Measurements from ENCODE around the gene TRIM67.
"Not testable (repeated sequence)": the region's sequence is repeated elsewhere in the genome, so short reads cannot be mapped to it uniquely, and the experiment has no call there.

The TRIM67 gene

GRCh38 chr1:231161667-231162296, at the start of gene TRIM67:
Gene TRIM67, plus strand, starts transcription at chr1:231162058. Its CDS starts 912 bp downstream, at chr1:231162970.
- DNase-seq: peak; percentile 21

DNA sequence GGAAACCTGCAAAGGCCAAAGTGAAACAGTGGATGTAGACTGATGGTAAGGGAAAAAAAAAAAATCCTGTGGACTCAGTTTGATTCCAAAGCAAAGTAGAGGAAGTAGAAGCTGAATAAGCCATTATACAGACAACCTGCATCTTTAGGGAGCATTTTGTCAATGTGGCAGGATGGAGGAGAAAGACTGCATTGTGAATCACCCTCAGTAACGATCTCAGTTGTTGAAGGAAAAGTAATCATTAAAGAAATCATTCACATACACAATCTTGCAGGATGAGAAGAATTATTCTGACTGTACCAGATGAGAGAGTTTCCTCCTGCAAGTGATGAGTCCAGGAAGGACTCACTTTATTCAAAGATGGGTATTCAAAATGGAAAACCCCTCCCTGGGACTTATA, 45.1 kb upstream of the TRIM67 start:
- DNase-seq: no peak

GRCh38 chr1:231118704-231119453, 43.0 kb upstream of the TRIM67 start:
- no peak for DNase-seq

DNA sequence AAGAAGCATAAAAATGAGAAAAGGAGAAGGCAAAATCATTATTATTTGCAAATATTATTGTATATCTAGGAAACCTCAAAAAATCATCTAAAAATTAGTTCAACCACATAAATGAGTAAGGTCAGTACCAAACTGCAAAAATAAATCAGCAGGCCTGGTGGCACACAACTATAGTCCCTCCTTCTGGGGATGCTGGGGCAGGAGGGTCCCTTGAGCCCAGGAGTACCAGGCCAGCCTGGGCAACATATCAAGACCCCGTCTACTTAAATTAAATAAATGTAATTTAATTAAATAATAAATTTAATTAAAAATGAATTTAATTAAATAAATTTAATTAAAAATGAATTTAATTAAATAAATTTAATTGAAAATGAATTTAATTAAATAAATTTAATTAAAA, 40.3 kb upstream of the TRIM67 start:
- no peak for DNase-seq

GRCh38 chr1:231122143-231122542, 39.7 kb upstream of the TRIM67 start:
- no peak for DNase-seq

- no peak for DNase-seq
Observed at GRCh38 chr1:231124746-231125145, 37.1 kb upstream of the TRIM67 start.

DNA sequence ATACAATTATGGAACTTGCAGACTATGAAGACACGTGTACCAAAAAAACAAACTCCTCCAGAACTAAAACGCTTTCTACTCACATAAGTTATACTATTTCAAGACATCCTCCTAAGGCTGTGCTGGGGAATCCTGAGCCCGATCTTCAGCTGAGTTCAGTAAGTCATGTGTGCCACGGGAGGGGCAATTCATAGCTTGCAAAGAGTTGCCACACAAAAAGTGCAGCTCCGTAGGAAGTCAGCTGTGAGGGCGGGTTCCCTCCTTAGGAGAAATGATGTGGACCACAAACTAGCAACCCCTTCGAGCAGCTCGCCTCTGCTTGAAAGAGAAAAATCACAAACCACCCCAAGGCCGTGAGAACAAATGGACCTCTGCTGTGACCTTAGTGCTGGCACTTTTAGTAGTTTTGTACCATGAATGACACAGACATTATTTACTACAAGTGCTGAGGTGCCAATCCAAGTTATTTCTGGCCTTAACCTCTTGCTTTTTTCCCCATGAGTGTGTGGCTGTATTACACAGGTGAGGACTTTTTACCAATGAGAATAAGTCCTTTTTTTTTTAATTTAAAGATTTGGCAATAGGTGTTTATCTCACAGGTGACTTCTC, 35.8 kb upstream of the TRIM67 start:
- no peak for DNase-seq

DNA sequence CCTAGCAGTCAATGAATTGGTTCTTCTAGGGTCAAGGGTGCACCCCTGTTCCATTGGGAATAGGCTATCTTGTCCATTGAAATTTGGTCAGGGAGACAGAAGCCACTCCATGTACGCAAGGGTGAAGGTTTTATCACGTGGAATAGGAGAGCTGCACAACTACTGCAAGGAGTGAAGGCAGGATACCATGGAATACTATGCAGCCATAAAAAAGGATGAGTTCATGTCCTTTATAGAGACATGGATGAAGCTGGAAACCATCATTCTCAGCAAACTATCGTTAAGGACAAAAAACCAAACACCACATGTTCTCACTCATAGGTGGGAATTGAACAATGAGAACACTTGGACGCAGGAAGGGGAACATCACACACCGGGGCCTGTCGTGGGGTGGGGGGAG, 34.8 kb upstream of the TRIM67 start:
- DNase-seq: not testable (repeated sequence)

GRCh38 chr1:231128471-231128870, 33.4 kb upstream of the TRIM67 start:
- not testable (repeated sequence) for DNase-seq

- no peak for DNase-seq
Observed at GRCh38 chr1:231130544-231130943, 31.3 kb upstream of the TRIM67 start.

GRCh38 chr1:231132591-231132990, 29.3 kb upstream of the TRIM67 start:
- not testable (repeated sequence) for DNase-seq

DNA sequence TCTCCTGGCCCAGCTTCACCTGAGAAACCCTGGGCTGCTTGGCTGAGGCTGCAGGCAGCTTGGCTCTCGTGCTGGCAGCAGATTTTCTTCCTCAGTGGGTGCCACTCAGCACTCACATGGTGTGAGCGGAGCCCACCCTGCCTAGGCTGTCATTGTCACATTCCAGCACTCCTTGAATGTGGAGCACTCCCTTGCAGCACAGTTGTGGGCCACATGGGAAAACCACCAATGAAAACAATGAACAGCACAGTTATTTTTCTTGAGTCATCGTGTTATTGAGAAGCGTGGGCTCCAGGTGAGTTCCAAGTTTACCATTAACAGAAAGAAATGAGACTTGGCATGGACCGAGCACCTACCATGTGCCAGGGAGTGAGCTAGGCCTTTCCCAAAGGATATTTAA, 27.2 kb upstream of the TRIM67 start:
- peak; percentile 22 for DNase-seq

- peak; percentile 50 for DNase-seq
Observed at GRCh38 chr1:231138236-231138635, 23.6 kb upstream of the TRIM67 start.

GRCh38 chr1:231139125-231139649, 22.7 kb upstream of the TRIM67 start:
- DNase-seq: peak; percentile 94

- DNase-seq: peak; percentile 100
Observed at GRCh38 chr1:231139659-231140654, 21.9 kb upstream of the TRIM67 start.

GRCh38 chr1:231144416-231145193, 17.3 kb upstream of the TRIM67 start:
- DNase-seq: peak; percentile 41

DNA sequence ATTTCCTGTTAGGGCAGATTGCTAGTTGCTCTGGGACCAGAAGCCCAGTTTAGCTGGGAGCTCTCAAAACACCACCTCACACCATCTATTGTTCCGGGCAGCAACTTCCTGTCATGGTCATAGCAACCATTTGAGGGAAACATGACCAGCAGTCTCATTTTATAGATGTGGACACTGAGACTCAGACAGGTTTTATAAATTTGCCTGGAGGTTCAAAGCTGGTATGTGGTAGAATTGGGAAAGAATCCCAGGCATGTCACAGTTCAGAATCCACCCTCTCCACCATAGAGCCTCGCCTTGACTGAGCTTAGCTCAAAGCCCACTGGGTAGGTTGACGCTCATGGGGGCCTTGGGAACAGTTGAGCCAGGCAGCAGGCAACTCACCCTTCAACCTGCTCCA, 14.0 kb upstream of the TRIM67 start:
- no peak for DNase-seq

GRCh38 chr1:231151811-231152210, 10.0 kb upstream of the TRIM67 start:
- no peak for DNase-seq

DNA sequence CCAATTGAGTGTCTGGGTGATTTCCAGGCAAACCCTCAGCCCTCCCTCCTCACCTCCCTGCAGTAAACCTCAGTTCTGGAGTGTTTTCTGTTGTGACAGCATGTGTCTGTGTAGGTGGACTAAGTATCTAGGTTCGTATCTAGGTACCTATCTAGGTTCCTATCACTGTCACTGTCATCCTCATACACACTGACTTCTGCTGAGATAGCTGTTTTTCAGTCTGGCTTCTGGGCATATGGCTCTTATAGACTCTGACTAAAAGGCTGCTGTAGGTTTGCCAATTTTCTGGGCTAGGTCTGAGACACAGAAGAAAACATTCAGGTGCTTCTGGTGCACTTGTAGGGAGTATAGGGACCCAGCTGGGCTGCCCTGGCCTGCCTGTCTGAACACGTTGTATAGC, 8.1 kb upstream of the TRIM67 start:
- DNase-seq: no peak

DNA sequence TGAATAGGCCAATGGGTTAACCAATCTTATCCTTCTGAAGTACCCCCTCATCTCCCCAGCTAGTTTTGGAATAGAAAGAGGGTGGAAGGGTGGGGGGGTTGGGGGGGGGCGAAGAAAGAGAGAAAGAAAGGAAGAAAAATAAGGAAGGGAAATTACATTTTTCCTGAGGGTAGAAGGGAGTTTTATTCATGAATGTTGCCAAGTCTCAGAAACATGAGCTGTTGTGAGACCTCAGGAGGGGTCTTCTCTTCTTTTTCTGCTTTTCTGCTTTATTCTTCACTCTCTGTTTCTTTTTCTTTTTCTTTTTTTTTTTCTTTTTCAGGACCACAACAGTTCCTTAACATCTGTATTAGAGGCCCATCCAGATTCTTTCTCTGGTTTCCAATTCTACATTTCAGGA, 6.0 kb upstream of the TRIM67 start:
- DNase-seq: no peak

- DNase-seq: peak; percentile 46
Observed at GRCh38 chr1:231157311-231157710, 4.5 kb upstream of the TRIM67 start.

DNA sequence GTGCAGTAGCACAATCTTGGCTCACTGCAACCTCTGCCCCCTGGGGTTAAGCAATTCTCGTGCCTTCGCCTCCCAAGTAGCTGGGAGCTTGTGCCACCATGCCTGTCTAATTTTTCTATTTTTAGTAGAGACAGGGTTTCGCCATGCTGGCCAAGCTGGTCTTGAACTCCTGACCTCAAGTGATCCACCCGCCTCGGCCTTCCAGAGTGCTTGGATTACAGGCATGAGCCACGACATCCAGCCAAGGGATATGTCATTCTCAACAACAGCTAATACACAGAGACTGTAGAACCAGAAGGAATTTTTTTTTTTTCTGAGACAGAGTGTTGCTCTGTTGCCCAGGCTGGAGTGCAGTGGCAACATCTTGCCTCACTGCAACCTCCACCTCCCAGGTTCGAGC, 3.7 kb upstream of the TRIM67 start:
- not testable (repeated sequence) for DNase-seq

All from fibroblast of upper back skin (primary cell).